Ovary (tissue), 3 donors: Measurements from ENCODE around the gene ATP8B3.

ENCODE experiments used
- CTCF ChIP-seq, 3 donors: fragments of 450-650 bp in 2 of 3; fragments of 200-600 bp in 1 of 3; IDR thresholded peaks; one replicate each; pipeline versions ENCODE4 v1.5.1 to v1.8.0; 2016 to 2022; ENCODE audit warnings: antibody characterized with exemption in 3 of 3, mild to moderate bottlenecking in 1 of 3
- EP300 ChIP-seq: sonication (generic); formaldehyde crosslinking; IDR thresholded peaks from one replicate; pipeline ENCODE4 v1.6.1; 2017; ENCODE audit warnings: antibody characterized with exemption
- POLR2A ChIP-seq: fragments of 450-650 bp; IDR thresholded peaks from one replicate; pipeline ENCODE4 v1.6.1; 2017; ENCODE audit warnings: antibody characterized with exemption, mild to moderate bottlenecking, moderate library complexity
- donor health status: DM: no; HTN: no; CAD: no.

- TF ChIP-seq CTCF (IDR thresholded peaks at IDR 0.05) = no peak
- no peak for TF ChIP-seq EP300
- TF ChIP-seq POLR2A = no peak
These were observed 7.2 kb downstream of the ATP8B3 start for GRCh38 chr19:1804858-1805257.
